HG03025 (cell line): ENCODE measurements around the gene CTNND2.
"Not testable (repeated sequence)": the region's sequence is repeated elsewhere in the genome, so short reads cannot be mapped to it uniquely, and the experiment has no call there.

ENCODE experiments used
- ATAC-seq: cut with Tn5 transposase; IDR thresholded peaks from one replicate; pipeline ENCODE4 v1.9.1; 2021; ENCODE audit warnings: mild to moderate bottlenecking, moderate library complexity; ENCODE audit not compliant: unreplicated experiment, low FRiP score

CTNND2 gene

DNA sequence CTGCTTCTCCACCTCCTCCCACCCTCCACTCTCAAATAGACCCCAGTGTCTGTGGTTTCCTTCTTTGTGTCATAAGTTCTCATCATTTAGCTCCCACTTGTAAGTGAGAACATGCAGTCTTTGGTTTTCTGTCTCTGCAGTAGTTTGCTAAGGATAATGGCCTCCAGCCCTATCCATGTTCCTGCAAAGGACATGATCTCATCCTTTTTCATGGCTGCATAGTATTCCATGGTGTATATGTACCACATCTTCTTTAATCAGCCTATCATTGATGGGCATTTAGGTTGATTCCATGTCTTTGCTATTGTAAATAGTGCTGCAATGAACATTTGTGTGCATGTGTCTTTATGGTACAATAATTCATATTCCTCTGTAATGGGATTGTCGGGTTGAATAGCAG is 489.5 kb downstream of the CTNND2 start:
- not testable (repeated sequence) for ATAC-seq

DNA sequence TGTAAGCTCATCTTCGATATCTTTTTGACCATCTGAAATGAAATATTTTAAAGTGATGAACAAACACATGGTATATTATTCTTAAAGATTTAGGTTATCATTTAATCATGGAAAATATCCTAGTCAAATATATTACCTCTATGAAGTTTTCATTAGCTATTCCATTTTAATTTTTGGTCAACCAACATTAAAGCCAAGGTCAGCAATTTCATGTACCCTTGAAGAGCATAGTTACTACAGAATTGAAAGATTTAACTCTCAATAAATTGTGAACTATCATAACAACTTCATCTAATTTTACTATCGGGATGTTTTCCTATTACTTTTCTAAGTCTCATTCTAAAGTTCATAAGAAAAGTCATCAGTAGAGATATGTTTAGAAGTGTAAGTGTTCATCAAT is 492.6 kb downstream of the CTNND2 start:
- ATAC-seq: no peak

DNA sequence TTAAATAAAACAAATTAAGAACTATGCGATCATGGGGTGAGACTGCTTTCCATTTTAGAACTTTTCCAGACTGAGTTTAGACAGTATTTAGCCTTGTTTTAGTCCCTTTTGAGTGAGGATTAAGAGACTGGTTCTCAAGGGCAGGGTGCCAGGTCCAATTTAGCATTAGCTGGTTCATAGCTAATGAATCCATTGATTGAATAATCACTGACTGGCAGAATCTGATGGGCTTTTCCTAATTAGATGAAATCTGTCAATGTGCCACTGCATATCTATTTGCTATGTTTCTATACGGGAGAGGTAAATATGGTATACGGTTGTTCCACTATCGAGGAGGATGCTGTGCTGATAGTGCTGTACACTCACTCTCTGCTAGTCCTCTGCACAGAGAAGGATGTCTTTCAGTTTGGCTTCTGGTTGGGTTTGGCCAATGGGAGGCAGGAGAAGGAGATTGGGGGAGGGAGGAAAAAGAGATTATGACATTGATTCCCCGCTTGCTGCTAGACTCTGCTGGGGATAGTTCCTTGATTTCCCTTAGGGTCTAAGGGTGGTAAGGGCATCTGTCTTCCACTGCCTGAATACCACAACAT is 496.6 kb downstream of the CTNND2 start:
- ATAC-seq: no peak

DNA sequence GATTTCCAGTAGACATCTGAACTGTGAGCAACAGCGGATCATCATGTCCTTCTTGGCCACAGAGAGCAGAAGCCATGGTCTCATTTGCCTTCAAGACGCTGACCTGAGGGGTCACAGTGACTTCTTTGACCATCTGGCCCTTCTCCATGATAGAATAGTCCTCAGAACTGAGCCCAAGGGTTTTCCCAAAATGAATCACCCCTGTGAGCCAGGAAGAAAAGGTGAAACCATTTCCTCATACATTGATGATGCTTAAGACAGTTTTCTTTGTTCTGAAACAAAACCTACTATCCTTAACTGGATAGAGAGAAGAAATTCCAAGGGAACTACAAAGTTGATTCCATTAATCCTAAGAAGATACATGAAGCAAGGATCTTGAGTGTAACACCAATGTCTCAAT is 503.9 kb downstream of the CTNND2 start:
- no peak for ATAC-seq

DNA sequence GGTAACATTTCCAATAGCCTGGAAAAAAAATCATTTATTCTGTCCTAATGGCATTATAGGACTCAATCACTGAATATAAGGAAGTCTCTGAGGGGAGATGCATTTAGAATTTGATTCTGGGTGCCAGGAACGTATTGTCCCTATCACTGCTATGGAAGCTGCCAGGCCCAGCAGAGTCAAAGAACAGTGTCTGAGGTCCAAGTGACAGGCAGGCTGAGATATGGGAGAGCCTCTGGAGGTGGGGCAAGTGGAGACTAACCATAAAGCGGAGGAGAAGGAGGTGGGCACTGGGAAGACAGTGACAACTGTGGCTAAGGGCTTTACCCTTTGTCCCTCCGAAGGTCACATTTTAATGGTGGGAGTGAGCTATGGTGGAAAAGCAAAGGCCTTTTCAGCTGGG is 505.5 kb downstream of the CTNND2 start:
- ATAC-seq: no peak

DNA sequence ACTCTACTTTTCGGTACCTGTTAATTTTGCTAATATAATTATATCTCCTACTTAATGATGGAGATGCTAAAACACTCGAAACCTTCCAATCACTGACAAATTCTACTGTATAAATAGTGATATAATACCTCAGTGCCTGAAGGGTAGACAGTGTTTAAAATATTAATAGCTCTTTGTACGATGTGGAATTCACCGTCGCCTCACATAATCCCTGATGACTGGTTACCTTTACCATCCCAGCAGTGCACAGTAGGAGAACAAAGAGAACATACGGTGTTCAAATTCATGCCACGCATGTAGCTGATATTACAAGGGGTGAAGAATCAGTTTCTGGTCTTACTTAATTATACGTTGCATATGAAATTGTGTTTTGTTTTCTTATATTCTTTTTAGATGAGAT is 506.7 kb downstream of the CTNND2 start:
- no peak for ATAC-seq

DNA sequence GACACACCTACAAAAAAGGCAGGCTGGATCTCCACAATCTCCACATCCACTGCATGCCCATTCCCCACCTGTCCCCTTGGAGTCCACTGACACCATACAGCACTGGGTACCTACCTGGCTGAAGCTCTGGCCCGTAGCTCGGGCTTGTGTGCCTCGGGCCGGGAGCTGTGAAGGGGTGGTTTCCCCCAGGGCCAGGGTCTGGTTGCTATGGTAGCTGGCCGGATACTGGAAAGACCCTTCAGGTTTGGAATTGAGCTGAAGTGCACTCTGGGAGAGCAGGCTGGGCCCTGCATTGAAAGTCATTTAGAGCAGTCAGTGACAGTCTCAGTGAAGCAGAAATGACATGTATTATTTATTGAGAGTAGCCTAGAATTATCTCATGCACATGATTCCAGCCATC is 507.3 kb downstream of the CTNND2 start:
- no peak for ATAC-seq

DNA sequence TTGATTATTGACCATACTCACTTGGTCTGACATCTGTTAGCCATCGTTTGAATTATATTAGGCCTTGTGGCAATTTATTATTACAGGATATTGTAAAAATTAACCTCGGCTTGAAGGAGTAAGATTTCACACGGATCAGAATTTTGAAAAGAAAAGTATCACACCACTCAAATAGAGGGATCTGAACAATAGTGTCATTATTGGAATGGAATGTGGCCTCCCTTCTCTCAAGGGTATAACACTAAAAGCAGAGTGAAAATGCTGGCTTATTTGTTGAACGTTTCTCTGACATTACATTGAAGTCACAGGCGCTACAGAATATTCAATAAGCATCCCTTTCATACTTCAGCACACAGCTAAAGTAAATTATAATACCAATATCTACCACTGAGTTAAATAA is 509.3 kb downstream of the CTNND2 start:
- no peak for ATAC-seq

DNA sequence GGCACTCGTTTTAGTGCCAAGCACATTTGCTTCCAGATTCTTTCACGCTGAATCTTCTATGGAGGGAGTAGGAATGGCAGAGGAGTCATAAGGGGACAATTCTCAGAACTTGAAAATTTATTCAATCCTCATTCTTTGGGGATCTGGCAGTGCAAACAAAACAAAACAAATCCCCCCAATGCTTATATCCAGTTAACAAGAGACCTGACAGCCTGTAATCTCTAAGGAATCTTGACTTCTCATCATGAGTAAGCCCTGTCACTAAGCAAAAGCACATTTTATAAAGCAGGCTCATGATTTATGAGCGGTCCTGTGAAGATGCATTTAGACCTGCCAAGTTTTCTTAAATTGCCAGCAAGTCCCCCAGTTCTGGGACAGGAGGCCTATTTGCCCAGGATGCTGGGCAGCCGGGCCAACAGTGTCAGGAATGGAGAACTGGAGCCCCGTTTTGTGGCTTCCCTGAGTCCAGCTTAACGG is 513.9 kb downstream of the CTNND2 start:
- no peak for ATAC-seq

DNA sequence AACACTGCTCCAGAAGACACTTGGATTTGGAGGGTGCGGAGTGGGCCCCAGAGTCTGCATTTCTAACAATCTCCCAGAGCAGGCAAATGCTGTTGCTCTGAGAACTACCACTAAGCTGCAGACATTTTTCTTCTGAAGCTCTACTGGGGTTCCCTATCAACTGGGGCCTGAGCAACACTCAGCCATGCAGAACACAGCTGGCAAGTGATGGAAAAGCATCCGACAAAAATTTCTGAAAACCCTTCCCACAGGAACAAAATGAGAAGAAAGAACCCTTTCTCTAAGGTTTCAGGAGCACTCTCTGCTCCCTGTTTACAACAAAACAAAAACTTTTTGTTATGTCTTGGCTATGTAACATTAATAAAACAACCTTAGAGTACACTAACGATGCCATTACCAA is 516.9 kb downstream of the CTNND2 start:
- no peak for ATAC-seq

DNA sequence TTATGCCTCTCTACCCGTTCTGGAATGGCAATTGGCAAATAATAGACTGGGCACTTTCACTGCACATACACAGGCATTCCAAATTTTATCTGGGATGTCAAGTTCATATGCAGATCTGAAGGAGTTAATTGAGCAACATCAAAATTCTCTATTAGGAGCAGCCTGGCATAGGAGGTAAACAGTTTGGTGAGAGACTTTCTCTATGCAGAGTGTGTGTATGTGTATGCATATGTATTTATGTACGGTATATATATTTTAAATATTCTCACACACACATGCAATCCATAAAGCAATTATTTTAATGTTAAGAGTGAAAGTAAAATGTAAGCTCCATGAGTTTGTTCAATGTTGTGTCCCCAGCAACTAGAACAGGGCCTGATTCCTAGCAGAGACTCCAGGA is 517.8 kb downstream of the CTNND2 start:
- ATAC-seq: no peak

DNA sequence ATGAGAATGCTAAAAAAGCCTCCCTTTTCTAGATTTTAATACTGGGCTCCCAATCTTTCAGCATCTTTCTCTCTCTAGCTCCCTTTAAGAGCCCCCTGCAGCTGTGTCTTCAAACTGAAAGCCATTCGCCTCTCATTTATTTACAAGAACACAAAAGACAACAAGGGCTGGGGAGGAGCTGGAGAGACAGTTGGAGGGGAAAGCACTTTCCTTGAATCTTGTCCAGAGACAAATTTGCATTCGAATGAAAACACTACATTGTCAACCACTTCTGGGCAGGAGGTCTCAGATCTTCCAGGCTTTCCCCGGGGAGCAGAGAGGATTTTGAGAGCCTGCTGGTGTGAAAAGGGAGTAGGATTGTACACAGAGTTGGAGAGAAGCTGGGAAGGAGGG is 518.3 kb downstream of the CTNND2 start:
- no peak for ATAC-seq

DNA sequence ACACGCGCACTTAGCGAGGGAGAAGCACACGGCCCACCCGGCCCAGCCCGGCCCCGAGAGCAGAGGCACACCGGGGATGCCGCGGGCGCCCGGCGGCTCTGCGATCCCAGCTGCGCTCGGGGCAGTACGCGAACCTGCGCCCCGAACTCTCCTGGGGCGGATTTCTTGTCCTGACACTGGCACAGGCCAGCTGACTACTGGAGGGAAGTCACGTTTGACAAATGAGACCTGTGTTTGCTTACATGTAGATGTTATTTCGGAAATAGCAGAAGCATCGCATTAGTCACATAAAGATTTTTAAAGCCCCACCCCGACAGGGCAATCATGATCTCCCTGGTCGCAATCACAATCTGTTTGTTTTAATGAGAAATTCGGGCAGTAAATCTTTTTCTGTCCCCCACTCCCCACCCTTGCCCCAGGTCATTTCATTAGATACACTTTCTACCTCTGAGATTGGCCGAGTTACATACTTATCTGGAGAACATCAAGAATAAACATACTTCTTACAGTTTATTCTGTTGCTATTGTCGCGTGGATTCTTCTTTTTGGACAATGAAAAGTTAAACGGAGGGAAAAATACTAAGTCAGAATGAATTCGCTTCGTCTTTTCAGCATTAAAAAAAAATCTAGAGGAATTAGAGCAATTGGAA is 518.9 kb downstream of the CTNND2 start:
- ATAC-seq: no peak

DNA sequence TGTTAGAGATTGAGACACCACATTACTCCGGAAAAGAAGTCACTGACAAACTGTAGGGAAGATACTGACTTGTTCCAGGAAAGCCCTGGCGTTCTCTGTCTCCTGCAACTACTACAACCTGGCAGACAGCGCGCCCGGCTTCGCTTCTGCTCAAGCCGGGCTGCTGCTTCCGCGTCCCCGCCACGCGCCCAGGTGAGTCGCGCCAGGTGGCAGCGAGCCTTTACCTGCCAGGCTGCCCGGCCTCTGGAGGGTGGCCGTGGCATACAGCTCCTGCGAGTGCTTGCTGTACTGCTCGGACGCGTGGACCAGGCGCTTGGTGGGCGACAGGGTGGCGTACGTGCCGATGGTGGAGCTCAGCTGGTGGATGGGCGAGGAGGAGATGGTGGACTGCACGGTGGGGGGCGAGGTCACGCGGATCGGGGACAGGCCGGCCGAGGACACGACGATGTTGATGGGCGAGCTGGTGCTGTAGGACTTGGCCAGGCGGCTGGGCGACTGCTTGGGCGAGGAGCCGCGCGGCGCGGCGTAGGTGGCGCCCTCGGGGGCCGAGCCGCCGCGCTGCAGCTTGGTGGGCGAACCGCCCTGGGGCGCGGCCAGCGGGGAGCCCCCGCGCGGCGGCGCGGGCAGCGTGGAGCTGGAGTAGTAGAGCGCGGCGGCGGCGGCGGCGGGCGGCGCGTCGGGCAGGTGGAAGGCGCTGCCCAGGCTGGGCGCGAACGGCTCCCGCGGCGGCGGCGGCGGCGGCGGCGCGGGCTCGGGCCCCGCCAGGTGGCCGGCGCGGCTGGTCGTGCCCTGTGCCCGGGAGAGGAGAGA is 519.6 kb downstream of the CTNND2 start:
- ATAC-seq: no peak

DNA sequence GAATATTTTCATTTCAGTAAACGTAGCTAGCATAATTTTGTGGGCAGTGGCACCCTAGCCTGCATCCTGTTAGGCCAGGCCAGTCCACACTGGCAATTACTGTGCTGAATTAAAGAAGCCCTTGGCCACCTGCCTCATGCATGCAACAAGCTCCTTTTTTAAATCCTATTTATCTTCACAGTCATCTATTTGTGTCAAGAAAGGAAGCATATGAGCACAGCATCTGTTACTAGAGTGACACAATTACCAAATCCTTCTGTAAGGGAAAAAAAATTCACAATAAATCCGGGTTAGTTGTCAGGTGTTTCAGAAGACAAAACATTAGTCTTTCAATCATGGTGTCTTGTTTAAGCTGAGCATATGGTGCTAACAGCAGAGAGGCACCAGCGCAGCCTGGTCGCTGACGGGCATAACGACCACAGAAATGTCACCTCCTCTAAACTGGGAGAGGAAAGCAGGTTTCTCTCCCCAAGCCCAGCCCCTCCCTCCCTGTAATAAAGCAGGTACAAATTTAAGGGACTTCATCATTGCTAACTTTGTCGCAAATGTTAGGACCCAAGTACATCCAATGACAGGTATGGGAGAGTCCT is 520.6 kb downstream of the CTNND2 start:
- no peak for ATAC-seq

DNA sequence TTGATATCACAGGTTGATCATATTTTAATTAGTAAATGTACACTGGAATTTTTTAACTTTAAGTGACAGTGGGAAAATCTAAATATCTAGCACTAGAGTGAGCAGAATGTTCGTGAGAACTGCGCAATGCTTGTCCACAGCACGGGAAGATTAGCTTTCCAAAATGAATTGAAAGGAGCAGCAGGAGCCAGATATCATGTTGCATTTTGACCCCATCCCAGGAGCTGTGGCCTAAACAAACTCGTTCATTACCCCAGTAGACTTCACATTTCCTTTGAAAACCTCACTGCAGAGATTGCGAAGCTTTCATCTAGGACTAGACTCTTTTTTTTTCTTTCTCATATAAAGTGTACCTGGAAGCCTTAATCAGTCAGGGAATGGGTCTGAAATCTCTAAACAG is 525.8 kb downstream of the CTNND2 start:
- ATAC-seq: no peak

DNA sequence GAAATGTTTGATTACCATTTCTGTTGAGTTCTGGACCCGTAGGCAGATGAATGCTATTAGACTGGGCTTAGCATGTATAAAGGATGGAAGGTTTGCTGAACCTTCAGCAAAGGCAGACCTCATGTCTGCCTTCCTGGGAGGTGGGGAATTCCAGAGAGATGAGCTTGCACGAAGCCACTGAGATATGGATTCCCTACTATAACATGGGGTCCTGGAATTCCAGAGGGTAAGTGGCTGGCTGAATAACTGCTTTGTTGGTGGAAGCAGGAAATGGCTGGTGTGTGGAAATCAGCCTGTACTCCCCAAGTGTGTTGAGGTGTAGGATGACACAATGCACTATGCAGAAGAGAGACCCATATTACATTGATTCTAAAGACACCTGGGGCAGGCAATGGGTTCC is 526.4 kb downstream of the CTNND2 start:
- no peak for ATAC-seq

DNA sequence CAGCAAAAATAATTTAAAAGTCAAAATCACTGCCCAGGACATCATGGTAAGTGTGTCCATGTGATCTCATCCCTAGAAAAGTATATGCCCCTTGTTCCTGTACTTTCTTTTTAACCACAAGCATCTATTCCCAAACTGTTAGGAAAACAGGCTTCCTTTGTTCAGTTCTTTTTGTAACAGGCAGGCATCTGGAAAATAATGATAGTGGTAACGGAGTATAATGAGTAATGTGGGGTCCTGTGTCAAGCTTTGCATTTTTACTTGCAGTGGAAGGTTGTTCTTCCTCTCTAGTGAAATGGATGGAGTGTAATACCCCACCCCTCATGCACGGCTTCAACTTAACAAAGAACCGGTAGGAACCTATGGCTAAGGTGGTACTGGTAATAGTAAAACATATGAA is 532.1 kb downstream of the CTNND2 start:
- no peak for ATAC-seq

DNA sequence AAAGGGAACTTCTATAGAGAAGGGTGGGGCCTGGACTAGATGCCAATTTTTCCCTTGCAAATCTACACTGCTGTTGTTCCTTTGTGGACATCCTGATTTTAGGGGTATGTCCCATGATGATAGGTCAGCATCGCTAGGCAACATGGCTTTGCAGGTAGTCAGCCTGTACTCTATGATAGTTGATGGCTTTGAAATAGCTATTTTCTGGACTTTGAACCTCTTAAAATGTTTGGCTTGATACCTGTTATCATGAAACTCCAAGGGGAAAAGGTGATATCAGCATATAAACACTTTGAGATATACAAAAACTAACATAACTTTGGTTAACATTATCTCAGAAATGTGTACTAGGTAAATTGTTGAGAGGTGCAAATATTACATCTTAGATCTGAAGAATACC is 533.2 kb downstream of the CTNND2 start:
- ATAC-seq: no peak

DNA sequence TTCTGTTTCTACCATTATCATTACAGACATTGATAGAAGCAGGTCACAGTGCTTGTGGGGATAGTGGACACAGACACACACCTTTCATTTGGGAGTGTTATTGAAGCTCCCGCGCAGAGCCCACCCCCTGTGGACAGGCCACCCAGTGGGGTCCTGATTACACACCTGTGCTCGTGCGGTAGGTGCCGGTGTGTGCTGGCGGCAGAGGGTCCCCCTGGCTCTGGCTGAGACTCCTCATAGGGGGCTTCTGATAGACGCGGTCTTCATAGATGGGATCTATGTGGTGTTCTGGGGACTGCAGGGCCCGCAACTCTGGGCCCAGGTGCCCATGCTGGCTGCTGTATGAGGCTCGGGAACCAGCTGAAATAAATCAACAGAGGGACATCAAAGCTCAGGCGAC is 539.7 kb downstream of the CTNND2 start:
- no peak for ATAC-seq

DNA sequence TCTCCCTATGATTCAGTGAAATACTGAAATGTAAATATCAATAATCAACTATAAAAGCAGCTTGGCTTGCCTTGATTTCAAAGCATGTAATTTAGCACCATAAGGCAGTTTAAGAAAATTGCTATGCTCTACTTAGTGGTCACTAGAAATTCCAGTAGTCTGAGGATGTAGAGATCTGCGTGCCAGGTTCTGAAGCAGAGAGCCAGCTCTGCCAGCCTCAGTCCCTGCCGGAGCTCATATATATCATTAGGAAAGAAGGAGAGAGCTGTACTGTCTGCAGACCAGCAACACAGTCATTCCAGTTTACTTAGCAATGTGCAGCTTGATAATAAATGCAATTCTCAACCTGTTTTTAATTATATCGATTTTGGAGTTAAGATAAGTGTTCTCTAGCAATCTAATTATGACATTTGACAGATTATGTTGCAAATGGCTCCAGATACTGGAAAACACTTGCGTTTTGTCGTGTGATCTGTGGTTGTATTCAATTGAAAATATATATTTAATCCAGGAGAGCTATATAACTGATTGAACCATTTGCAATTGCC is 540.5 kb downstream of the CTNND2 start:
- ATAC-seq: no peak
